ENCODE results near the gene FGFR3.

FGFR3 gene

GRCh38 chr4:1771555-1772305 is 21.4 kb upstream of the FGFR3 start:
- TF ChIP-seq CTCF (IDR thresholded peaks at IDR 0.05; ENCODE audit: insufficient read depth, low read length, poor library complexity, severe bottlenecking) = no peak
- no peak for DNase-seq (ENCODE audit: extremely low read depth, insufficient read length)
- H3K4me3 ChIP-seq (replicated peaks; ENCODE audit: low read depth, low read length) = no peak overlapping the region
- H3K36me3 ChIP-seq (ENCODE audit: control insufficient read depth, insufficient read depth, low read length) = no peaks in the 10 kb centered on the region
- no peaks in the 10 kb centered on the region; the same call in 1 of the 2 replicates for H3K27me3 ChIP-seq (replicated peaks; ENCODE audit: control insufficient read depth, insufficient read depth, low read length)

GRCh38 chr4:1772853-1773538 is 20.1 kb upstream of the FGFR3 start:
- H3K36me3 ChIP-seq (ENCODE audit: control insufficient read depth, insufficient read depth, low read length) = no peaks in the 10 kb centered on the region
- no peak for TF ChIP-seq CTCF (IDR thresholded peaks at IDR 0.05; ENCODE audit: insufficient read depth, low read length, poor library complexity, severe bottlenecking)
- DNase-seq (ENCODE audit: extremely low read depth, insufficient read length) = no peak
- no peak overlapping the region for H3K4me3 ChIP-seq (replicated peaks; ENCODE audit: low read depth, low read length)
- H3K27me3 ChIP-seq (replicated peaks; ENCODE audit: control insufficient read depth, insufficient read depth, low read length) = no peaks in the 10 kb centered on the region; the same call in 1 of the 2 replicates

- no peak for DNase-seq (ENCODE audit: extremely low read depth, insufficient read length)
- no peak overlapping the region for H3K4me3 ChIP-seq (replicated peaks; ENCODE audit: low read depth, low read length)
- no peaks in the 10 kb centered on the region for H3K36me3 ChIP-seq (ENCODE audit: control insufficient read depth, insufficient read depth, low read length)
- TF ChIP-seq CTCF (IDR thresholded peaks at IDR 0.05; ENCODE audit: insufficient read depth, low read length, poor library complexity, severe bottlenecking) = no peak
- no peaks in the 10 kb centered on the region; the same call in 1 of the 2 replicates for H3K27me3 ChIP-seq (replicated peaks; ENCODE audit: control insufficient read depth, insufficient read depth, low read length)
Measured at GRCh38 chr4:1773754-1774153, 19.3 kb upstream of the FGFR3 start.

- no peak for DNase-seq (ENCODE audit: extremely low read depth, insufficient read length)
- no peak overlapping the region for H3K4me3 ChIP-seq (replicated peaks; ENCODE audit: low read depth, low read length)
- no peaks in the 10 kb centered on the region; the same call in 1 of the 2 replicates for H3K27me3 ChIP-seq (replicated peaks; ENCODE audit: control insufficient read depth, insufficient read depth, low read length)
- no peaks in the 10 kb centered on the region for H3K36me3 ChIP-seq (ENCODE audit: control insufficient read depth, insufficient read depth, low read length)
- TF ChIP-seq CTCF (IDR thresholded peaks at IDR 0.05; ENCODE audit: insufficient read depth, low read length, poor library complexity, severe bottlenecking) = no peak
Measured at GRCh38 chr4:1775731-1776500, 17.2 kb upstream of the FGFR3 start.

GRCh38 chr4:1776521-1777161 is 16.5 kb upstream of the FGFR3 start:
- no peak overlapping the region for H3K4me3 ChIP-seq (replicated peaks; ENCODE audit: low read depth, low read length)
- no peaks in the 10 kb centered on the region; the same call in 1 of the 2 replicates for H3K27me3 ChIP-seq (replicated peaks; ENCODE audit: control insufficient read depth, insufficient read depth, low read length)
- no peak for TF ChIP-seq CTCF (IDR thresholded peaks at IDR 0.05; ENCODE audit: insufficient read depth, low read length, poor library complexity, severe bottlenecking)
- H3K36me3 ChIP-seq (ENCODE audit: control insufficient read depth, insufficient read depth, low read length) = no peaks in the 10 kb centered on the region
- DNase-seq (ENCODE audit: extremely low read depth, insufficient read length) = no peak
